Smooth muscle cell (in vitro differentiated cells): Measurements from ENCODE around the gene EHD4. TPM values are rescaled to one million over a fixed set of nuclear protein-coding genes. Genes with fewer than 3 reads are reported as not detected.

Source experiments
- DNase-seq: peaks from one replicate; lab custom pipeline; 2025; ENCODE audit not compliant: unreplicated experiment; lab: John Stamatoyannopoulos, UW
- H2AFZ ChIP-seq: fragments of 200-600 bp; sonication (generic); 2 replicates; pipeline ENCODE4 v1.6.0; 2016; ENCODE audit warnings: antibody characterized with exemption, low read depth, mild to moderate bottlenecking
- H3F3A ChIP-seq: fragments of 200-600 bp; sonication (generic); 2 replicates; pipeline ENCODE4 v1.6.0; 2017; ENCODE audit warnings: antibody characterized with exemption, low read depth
- H3K27ac ChIP-seq: fragments of 200-600 bp; sonication (generic); 2 replicates; pipeline ENCODE4 v1.5.1; 2016; ENCODE audit warnings: low read depth, mild to moderate bottlenecking
- H3K27me3 ChIP-seq: fragments of 200-600 bp; sonication (generic); 2 replicates; pipeline ENCODE4 v1.6.1; 2016; ENCODE audit warnings: low read depth, mild to moderate bottlenecking
- H3K36me3 ChIP-seq: fragments of 200-600 bp; sonication (generic); 2 replicates; pipeline ENCODE4 v1.5.1; 2016; ENCODE audit warnings: low read depth
- H3K4me1 ChIP-seq: fragments of 200-600 bp; sonication (generic); 2 replicates; pipeline ENCODE4 v1.5.1; 2016; ENCODE audit warnings: low read depth
- H3K4me2 ChIP-seq: fragments of 200-600 bp; sonication (generic); 2 replicates; pipeline ENCODE4 v1.6.0; 2016; ENCODE audit warnings: mild to moderate bottlenecking
- H3K4me3 ChIP-seq: fragments of 200-600 bp; sonication (generic); 2 replicates; pipeline ENCODE4 v1.5.1; 2016; ENCODE audit warnings: mild to moderate bottlenecking
- H3K79me2 ChIP-seq: fragments of 200-600 bp; sonication (generic); 2 replicates; pipeline ENCODE4 v1.6.0; 2016; ENCODE audit warnings: low read depth, mild to moderate bottlenecking
- H3K9ac ChIP-seq: fragments of 200-600 bp; sonication (generic); 2 replicates; pipeline ENCODE4 v1.6.0; 2016; ENCODE audit warnings: low read depth
- H3K9me3 ChIP-seq: fragments of 200-600 bp; sonication (generic); replicated peaks from 2 replicates; pipeline ENCODE4 v1.5.1; 2016; ENCODE audit warnings: low read depth
- H4K20me1 ChIP-seq: fragments of 200-600 bp; sonication (generic); 2 replicates; pipeline ENCODE4 v1.6.0; 2016; ENCODE audit warnings: low read depth
- CTCF ChIP-seq: fragments of 200-600 bp; sonication (generic); IDR thresholded peaks from 2 replicates; pipeline ENCODE4 v1.5.1; 2017; ENCODE audit warnings: borderline replicate concordance, mild to moderate bottlenecking, antibody characterized with exemption; ENCODE audit not compliant: insufficient read depth, poor library complexity, severe bottlenecking
- WGBS: methylation state at CpG from one replicate; pipeline ENCODE4 v1.1.7; 2016; ENCODE audit warnings: low lambda C conversion rate; 5-methylcytosine and 5-hydroxymethylcytosine counted together
- polyA plus RNA-seq: library from polyadenylated mRNA; unstranded; fragments of >200 nt; fragmentation: Nextera tagmentation; extraction: Ambion mirVana; gene quantifications from 2 replicates; pipeline ENCODE4 v1.2.1, GENCODE V29; 2016
- total RNA-seq: library from RNA; depleted of rRNA; stranded (reverse); fragments of >200 nt; gene quantifications from 2 replicates; pipeline ENCODE4 v1.2.3, GENCODE V29; 2014

Gene EHD4
- total and polyA plus RNA-seq, 2 experiments from 2014 or later: 11.5 to 15.8 TPM

- 94% methylated on average over 5 of the region's 5 CpGs for WGBS
- no peaks in the 10 kb centered on the region for H3K36me3 ChIP-seq
- no peak overlapping the region for H3K9ac ChIP-seq
- H3K4me2 ChIP-seq: no peak overlapping the region
- no peaks in the 10 kb centered on the region for H3K9me3 ChIP-seq
- H4K20me1 ChIP-seq: peaks cover 24% of the 10 kb centered on the region
- H3K27me3 ChIP-seq: no peaks in the 10 kb centered on the region
- H3F3A ChIP-seq: no peaks in the 10 kb centered on the region
- no peak overlapping the region for H3K27ac ChIP-seq
- H3K4me1 ChIP-seq: no peaks in the 10 kb centered on the region
- no peaks in the 10 kb centered on the region for H3K79me2 ChIP-seq
- no peak for DNase-seq
- no peak overlapping the region for H2AFZ ChIP-seq
- no peak for TF ChIP-seq CTCF
- no peak overlapping the region for H3K4me3 ChIP-seq
These were observed 65.7 kb downstream of the EHD4 start for GRCh38 chr15:41906608-41907007.

GRCh38 chr15:41905036-41905793, 67.1 kb downstream of the EHD4 start:
- Histone ChIP-seq H3K27me3 (no peaks in the 10 kb centered on the region), H3K79me2 (no peaks in the 10 kb centered on the region), H3K4me1 (no peaks in the 10 kb centered on the region), H3K4me3 (no peak overlapping the region), H3K9ac (no peak overlapping the region), H3K4me2 (no peak overlapping the region), H3K36me3 (no peaks in the 10 kb centered on the region), H3K27ac (no peak overlapping the region), H2AFZ (no peak overlapping the region), H3F3A (no peaks in the 10 kb centered on the region), H4K20me1 (peaks cover 26% of the 10 kb centered on the region), H3K9me3 (no peaks in the 10 kb centered on the region)
- no peak for TF ChIP-seq CTCF
- no peak for DNase-seq
- WGBS: 92% methylated on average over 14 of the region's 14 CpGs

- Histone ChIP-seq H3K79me2 (no peaks in the 10 kb centered on the region), H3F3A (no peaks in the 10 kb centered on the region), H3K4me2 (no peak overlapping the region), H3K4me3 (no peak overlapping the region), H3K27ac (no peak overlapping the region), H3K36me3 (no peaks in the 10 kb centered on the region), H3K4me1 (no peaks in the 10 kb centered on the region), H3K9ac (no peak overlapping the region), H2AFZ (no peak overlapping the region), H3K27me3 (no peaks in the 10 kb centered on the region), H4K20me1 (peaks cover 26% of the 10 kb centered on the region), H3K9me3 (no peaks in the 10 kb centered on the region)
- peak; percentile 71 for TF ChIP-seq CTCF
- 15% methylated on average over 6 of the region's 6 CpGs for WGBS
- peak; percentile 13 for DNase-seq
These were observed 67.8 kb downstream of the EHD4 start for GRCh38 chr15:41904541-41905005.

GRCh38 chr15:41903782-41904181, 68.6 kb downstream of the EHD4 start:
- H3K27me3 ChIP-seq: no peaks in the 10 kb centered on the region
- no peaks in the 10 kb centered on the region for H3K9me3 ChIP-seq
- TF ChIP-seq CTCF: no peak
- DNase-seq: no peak
- no peaks in the 10 kb centered on the region for H3K36me3 ChIP-seq
- no peak overlapping the region for H2AFZ ChIP-seq
- H3K27ac ChIP-seq: no peak overlapping the region
- no peak overlapping the region for H3K4me3 ChIP-seq
- H3K79me2 ChIP-seq: no peaks in the 10 kb centered on the region
- no peak overlapping the region for H3K4me2 ChIP-seq
- WGBS: 88% methylated on average over 13 of the region's 13 CpGs
- H3K4me1 ChIP-seq: no peaks in the 10 kb centered on the region
- no peaks in the 10 kb centered on the region for H3F3A ChIP-seq
- H4K20me1 ChIP-seq: peaks cover 26% of the 10 kb centered on the region
- H3K9ac ChIP-seq: no peak overlapping the region
